Smooth muscle cell (in vitro differentiated cells): ENCODE measurements around the gene LTF. TPM values are rescaled to one million over a fixed set of nuclear protein-coding genes. Genes with fewer than 3 reads are reported as not detected.

Experiments used
- DNase-seq: peaks from one replicate; lab custom pipeline; 2025; ENCODE audit not compliant: unreplicated experiment; lab: John Stamatoyannopoulos, UW
- H2AFZ ChIP-seq: fragments of 200-600 bp; sonication (generic); 2 replicates; pipeline ENCODE4 v1.6.0; 2016; ENCODE audit warnings: antibody characterized with exemption, low read depth, mild to moderate bottlenecking
- H3F3A ChIP-seq: fragments of 200-600 bp; sonication (generic); 2 replicates; pipeline ENCODE4 v1.6.0; 2017; ENCODE audit warnings: antibody characterized with exemption, low read depth
- H3K27ac ChIP-seq: fragments of 200-600 bp; sonication (generic); 2 replicates; pipeline ENCODE4 v1.5.1; 2016; ENCODE audit warnings: low read depth, mild to moderate bottlenecking
- H3K27me3 ChIP-seq: fragments of 200-600 bp; sonication (generic); 2 replicates; pipeline ENCODE4 v1.6.1; 2016; ENCODE audit warnings: low read depth, mild to moderate bottlenecking
- H3K36me3 ChIP-seq: fragments of 200-600 bp; sonication (generic); 2 replicates; pipeline ENCODE4 v1.5.1; 2016; ENCODE audit warnings: low read depth
- H3K4me1 ChIP-seq: fragments of 200-600 bp; sonication (generic); 2 replicates; pipeline ENCODE4 v1.5.1; 2016; ENCODE audit warnings: low read depth
- H3K4me2 ChIP-seq: fragments of 200-600 bp; sonication (generic); 2 replicates; pipeline ENCODE4 v1.6.0; 2016; ENCODE audit warnings: mild to moderate bottlenecking
- H3K4me3 ChIP-seq: fragments of 200-600 bp; sonication (generic); 2 replicates; pipeline ENCODE4 v1.5.1; 2016; ENCODE audit warnings: mild to moderate bottlenecking
- H3K79me2 ChIP-seq: fragments of 200-600 bp; sonication (generic); 2 replicates; pipeline ENCODE4 v1.6.0; 2016; ENCODE audit warnings: low read depth, mild to moderate bottlenecking
- H3K9ac ChIP-seq: fragments of 200-600 bp; sonication (generic); 2 replicates; pipeline ENCODE4 v1.6.0; 2016; ENCODE audit warnings: low read depth
- H3K9me3 ChIP-seq: fragments of 200-600 bp; sonication (generic); replicated peaks from 2 replicates; pipeline ENCODE4 v1.5.1; 2016; ENCODE audit warnings: low read depth
- H4K20me1 ChIP-seq: fragments of 200-600 bp; sonication (generic); 2 replicates; pipeline ENCODE4 v1.6.0; 2016; ENCODE audit warnings: low read depth
- WGBS: methylation state at CpG from one replicate; pipeline ENCODE4 v1.1.7; 2016; ENCODE audit warnings: low lambda C conversion rate; 5-methylcytosine and 5-hydroxymethylcytosine counted together
- polyA plus RNA-seq: library from polyadenylated mRNA; unstranded; fragments of >200 nt; fragmentation: Nextera tagmentation; extraction: Ambion mirVana; gene quantifications from 2 replicates; pipeline ENCODE4 v1.2.1, GENCODE V29; 2016
- total RNA-seq: library from RNA; depleted of rRNA; stranded (reverse); fragments of >200 nt; gene quantifications from 2 replicates; pipeline ENCODE4 v1.2.3, GENCODE V29; 2014
- TF ChIP-seq, protein P1 (sequence below): fragments of 200-600 bp; sonication (generic); IDR thresholded peaks from 2 replicates; pipeline ENCODE4 v1.5.1; 2017; ENCODE audit warnings: borderline replicate concordance, mild to moderate bottlenecking, antibody characterized with exemption; ENCODE audit not compliant: insufficient read depth, poor library complexity, severe bottlenecking

The LTF gene
- total and polyA plus RNA-seq, 2 experiments from 2014 or later = not detected

- H3K9me3 ChIP-seq = no peaks in the 10 kb centered on the region
- H3K36me3 ChIP-seq = no peaks in the 10 kb centered on the region
- H3K4me3 ChIP-seq = no peak overlapping the region
- no peak overlapping the region for H3K9ac ChIP-seq
- H3K4me1 ChIP-seq = no peaks in the 10 kb centered on the region
- H3K4me2 ChIP-seq = no peak overlapping the region
- H3K79me2 ChIP-seq = no peaks in the 10 kb centered on the region
- no peak overlapping the region for H2AFZ ChIP-seq
- TF ChIP-seq, protein P1, sequence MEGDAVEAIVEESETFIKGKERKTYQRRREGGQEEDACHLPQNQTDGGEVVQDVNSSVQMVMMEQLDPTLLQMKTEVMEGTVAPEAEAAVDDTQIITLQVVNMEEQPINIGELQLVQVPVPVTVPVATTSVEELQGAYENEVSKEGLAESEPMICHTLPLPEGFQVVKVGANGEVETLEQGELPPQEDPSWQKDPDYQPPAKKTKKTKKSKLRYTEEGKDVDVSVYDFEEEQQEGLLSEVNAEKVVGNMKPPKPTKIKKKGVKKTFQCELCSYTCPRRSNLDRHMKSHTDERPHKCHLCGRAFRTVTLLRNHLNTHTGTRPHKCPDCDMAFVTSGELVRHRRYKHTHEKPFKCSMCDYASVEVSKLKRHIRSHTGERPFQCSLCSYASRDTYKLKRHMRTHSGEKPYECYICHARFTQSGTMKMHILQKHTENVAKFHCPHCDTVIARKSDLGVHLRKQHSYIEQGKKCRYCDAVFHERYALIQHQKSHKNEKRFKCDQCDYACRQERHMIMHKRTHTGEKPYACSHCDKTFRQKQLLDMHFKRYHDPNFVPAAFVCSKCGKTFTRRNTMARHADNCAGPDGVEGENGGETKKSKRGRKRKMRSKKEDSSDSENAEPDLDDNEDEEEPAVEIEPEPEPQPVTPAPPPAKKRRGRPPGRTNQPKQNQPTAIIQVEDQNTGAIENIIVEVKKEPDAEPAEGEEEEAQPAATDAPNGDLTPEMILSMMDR = no peak
- WGBS = 83% methylated on average over 5 of the region's 5 CpGs
- DNase-seq = no peak
- H4K20me1 ChIP-seq = no peaks in the 10 kb centered on the region
- no peaks in the 10 kb centered on the region for H3K27me3 ChIP-seq
- no peaks in the 10 kb centered on the region for H3F3A ChIP-seq
- H3K27ac ChIP-seq = no peak overlapping the region
Observed at GRCh38 chr3:46423588-46423987, 41.1 kb downstream of the LTF start.

DNA sequence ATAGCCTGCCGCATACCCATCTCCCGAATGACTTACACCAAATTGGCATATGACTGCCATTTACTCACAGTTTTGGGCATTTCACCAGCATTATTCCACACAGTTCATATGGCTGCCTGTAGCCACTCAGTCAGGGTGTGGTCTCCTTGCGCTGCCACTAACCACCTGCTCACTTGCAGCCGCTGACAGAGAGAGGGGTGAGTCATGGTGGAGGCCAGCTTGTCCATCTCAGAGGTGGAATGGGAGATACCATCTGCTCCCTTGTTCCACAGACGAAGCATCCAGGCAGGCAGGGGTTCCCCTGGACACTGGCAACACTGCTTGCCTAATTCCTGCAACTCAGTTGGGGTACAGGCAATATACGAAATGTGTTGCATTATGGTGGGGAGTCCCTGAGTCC is 42.1 kb downstream of the LTF start:
- Histone ChIP-seq H3K27me3 (no peaks in the 10 kb centered on the region), H3K4me3 (no peak overlapping the region), H2AFZ (no peak overlapping the region), H3K4me1 (no peaks in the 10 kb centered on the region), H3K79me2 (no peaks in the 10 kb centered on the region), H3K4me2 (no peak overlapping the region), H4K20me1 (no peaks in the 10 kb centered on the region), H3K36me3 (no peaks in the 10 kb centered on the region), H3F3A (no peaks in the 10 kb centered on the region), H3K9me3 (no peaks in the 10 kb centered on the region), H3K27ac (no peak overlapping the region), H3K9ac (no peak overlapping the region)
- TF ChIP-seq, protein P1 = no peak
- DNase-seq = no peak
- 86% methylated on average over 6 of the region's 6 CpGs for WGBS

- Histone ChIP-seq H2AFZ (no peak overlapping the region), H3K36me3 (no peaks in the 10 kb centered on the region), H3K4me3 (no peak overlapping the region), H3K27me3 (no peaks in the 10 kb centered on the region), H3K4me1 (no peaks in the 10 kb centered on the region), H3K9ac (no peak overlapping the region), H3F3A (no peaks in the 10 kb centered on the region), H3K79me2 (no peaks in the 10 kb centered on the region), H4K20me1 (no peaks in the 10 kb centered on the region), H3K4me2 (no peak overlapping the region), H3K9me3 (no peaks in the 10 kb centered on the region), H3K27ac (no peak overlapping the region)
- DNase-seq = no peak
- WGBS = 92% methylated on average over 2 of the region's 2 CpGs
- TF ChIP-seq, protein P1 = no peak
Observed at GRCh38 chr3:46420931-46421330, 43.8 kb downstream of the LTF start.

GRCh38 chr3:46419816-46420215 is 44.9 kb downstream of the LTF start:
- H3F3A ChIP-seq = no peaks in the 10 kb centered on the region
- H4K20me1 ChIP-seq = no peaks in the 10 kb centered on the region
- TF ChIP-seq, protein P1 = no peak
- H3K9me3 ChIP-seq = no peaks in the 10 kb centered on the region
- H3K27ac ChIP-seq = no peak overlapping the region
- DNase-seq = no peak
- H3K36me3 ChIP-seq = no peaks in the 10 kb centered on the region
- H3K79me2 ChIP-seq = no peaks in the 10 kb centered on the region
- no peak overlapping the region for H2AFZ ChIP-seq
- peaks cover 6% of the 10 kb centered on the region for H3K27me3 ChIP-seq
- H3K4me3 ChIP-seq = no peak overlapping the region
- no peaks in the 10 kb centered on the region for H3K4me1 ChIP-seq
- H3K4me2 ChIP-seq = no peak overlapping the region
- WGBS = 93% methylated on average over 4 of the region's 4 CpGs
- no peak overlapping the region for H3K9ac ChIP-seq
